IMR-90 (cell line): ENCODE results near the gene RNF217. TPM values are rescaled to one million over a fixed set of nuclear protein-coding genes. Genes with fewer than 3 reads are reported as not detected.

Experiments used
- ATAC-seq: fragments of 200-7000 bp; cut with Tn5 transposase; 2 replicates; pipeline ENCODE4 v1.9.1; 2020; ENCODE audit warnings: low read depth, mild to moderate bottlenecking, moderate library complexity
- BruUV-seq: library from RNA; stranded (reverse); fragments of 400-500 nt; replicated peaks from 2 replicates; lab custom pipeline; 2021; lab: Mats Ljungman, UMichigan
- CTCF ChIA-PET: fragments of 300-600 bp; formaldehyde crosslinking; extraction: SDS; loops from one replicate; lab custom pipeline; 2021; ENCODE audit warnings: antibody characterized with exemption; lab: Yijun Ruan, JAX
- POLR2A ChIA-PET: fragments of 300-600 bp; sonication (Branson Sonifier 250); formaldehyde crosslinking; loops from one replicate; lab custom pipeline; 2022; ENCODE audit warnings: antibody characterized with exemption; ENCODE audit not compliant: unreplicated experiment; lab: Charles Lee
- DNase-seq: peaks from one replicate; pipeline ENCODE4 v3.0.0; 2013
- H2AFZ ChIP-seq: replicated peaks from 2 replicates; pipeline ENCODE3; 2013; ENCODE audit warnings: low read length, mild to moderate bottlenecking; ENCODE audit not compliant: poor library complexity
- H2AK5ac ChIP-seq: 2 replicates; pipeline ENCODE4 v1.6.1; 2013; ENCODE audit warnings: low read depth, low read length, inconsistent platforms
- H2AK9ac ChIP-seq: replicated peaks from 2 replicates; pipeline ENCODE3; 2013; ENCODE audit warnings: mild to moderate bottlenecking, low read depth, low read length, moderate library complexity; ENCODE audit not compliant: poor library complexity
- H2BK120ac ChIP-seq: 2 replicates; pipeline ENCODE4 v1.6.1; 2013; ENCODE audit warnings: low read depth, low read length, inconsistent platforms
- H2BK15ac ChIP-seq: 3 replicates; pipeline ENCODE4 v1.6.1; 2013; ENCODE audit warnings: low read depth, low read length, inconsistent platforms
- H2BK20ac ChIP-seq: 2 replicates; pipeline ENCODE4 v1.6.1; 2013; ENCODE audit warnings: low read depth, mild to moderate bottlenecking, inconsistent platforms, low read length, moderate library complexity
- H2BK5ac ChIP-seq: 2 replicates; pipeline ENCODE4 v1.6.1; 2013; ENCODE audit warnings: mild to moderate bottlenecking, low read depth, low read length, inconsistent platforms; ENCODE audit not compliant: poor library complexity, severe bottlenecking
- H3K14ac ChIP-seq: replicated peaks from 2 replicates; pipeline ENCODE4 v1.6.1; 2013; ENCODE audit warnings: low read depth, low read length, inconsistent platforms
- H3K18ac ChIP-seq: 2 replicates; pipeline ENCODE4 v1.6.1; 2013; ENCODE audit warnings: low read depth, low read length, control low read depth
- H3K23ac ChIP-seq: 2 replicates; pipeline ENCODE4 v1.6.1; 2013; ENCODE audit warnings: low read depth, low read length, inconsistent platforms
- H3K27ac ChIP-seq: 2 replicates; pipeline ENCODE4 v1.5.1; 2013; ENCODE audit warnings: mild to moderate bottlenecking, control low read depth, low read length; ENCODE audit not compliant: insufficient read depth
- H3K27me3 ChIP-seq: 2 replicates; pipeline ENCODE4 v1.6.1; 2013; ENCODE audit warnings: low read length; ENCODE audit not compliant: control insufficient read depth, insufficient read depth
- H3K36me3 ChIP-seq: 2 replicates; pipeline ENCODE4 v1.6.1; 2013; ENCODE audit warnings: low read length, mixed read lengths; ENCODE audit not compliant: control insufficient read depth, insufficient read depth
- H3K4ac ChIP-seq: 2 replicates; pipeline ENCODE4 v1.6.1; 2013; ENCODE audit warnings: low read depth, low read length, inconsistent platforms
- H3K4me1 ChIP-seq: 2 replicates; pipeline ENCODE4 v1.6.1; 2013; ENCODE audit warnings: low read length, mixed read lengths; ENCODE audit not compliant: control insufficient read depth, insufficient read depth
- H3K4me2 ChIP-seq: 2 replicates; pipeline ENCODE4 v1.6.1; 2013; ENCODE audit warnings: low read depth, mild to moderate bottlenecking, control low read depth, low read length, moderate library complexity
- H3K4me3 ChIP-seq: 2 replicates; pipeline ENCODE4 v1.5.1; 2013; ENCODE audit warnings: low read depth, mild to moderate bottlenecking, control low read depth, low read length, moderate library complexity; ENCODE audit not compliant: insufficient read depth
- H3K56ac ChIP-seq: 2 replicates; pipeline ENCODE4 v1.6.1; 2013; ENCODE audit warnings: low read length, inconsistent platforms; ENCODE audit not compliant: insufficient read depth; ENCODE audit errors: extremely low read depth
- H3K79me1 ChIP-seq, 2 experiments: 2 replicates each; pipeline ENCODE4 v1.6.1; 2013; ENCODE audit warnings: low read length in 2 of 2, inconsistent platforms in 1 of 2, low read depth in 1 of 2
- H3K9ac ChIP-seq: 2 replicates; pipeline ENCODE4 v1.6.1; 2013; ENCODE audit warnings: low read depth, low read length, control low read depth
- H3K9me1 ChIP-seq: 2 replicates; pipeline ENCODE4 v1.6.1; 2013; ENCODE audit warnings: low read length, inconsistent platforms; ENCODE audit not compliant: insufficient read depth
- H3K9me3 ChIP-seq: 2 replicates; pipeline ENCODE4 v1.6.1; 2013; ENCODE audit warnings: low read length; ENCODE audit not compliant: control insufficient read depth, insufficient read depth
- H4K20me1 ChIP-seq: 2 replicates; pipeline ENCODE4 v1.6.1; 2013; ENCODE audit warnings: low read length, inconsistent platforms; ENCODE audit not compliant: insufficient read depth
- H4K5ac ChIP-seq: 2 replicates; pipeline ENCODE4 v1.6.1; 2013; ENCODE audit warnings: mild to moderate bottlenecking, low read depth, low read length, control low read depth
- H4K8ac ChIP-seq, 2 experiments: 2 replicates each; pipeline ENCODE4 v1.6.1; 2013; ENCODE audit warnings: low read depth in 2 of 2, low read length in 2 of 2, control low read depth in 1 of 2, inconsistent platforms in 1 of 2
- H4K91ac ChIP-seq: 2 replicates; pipeline ENCODE4 v1.6.1; 2013; ENCODE audit warnings: low read depth, low read length, inconsistent platforms; ENCODE audit not compliant: insufficient read depth
- BHLHE40 ChIP-seq: fragments of 150-350 bp; IDR thresholded peaks from 2 replicates; pipeline ENCODE4 v1.6.1; 2016; ENCODE audit warnings: mild to moderate bottlenecking, low read depth, low read length
- CEBPB ChIP-seq: IDR thresholded peaks from 2 replicates; pipeline ENCODE4 v1.6.1; 2012; ENCODE audit warnings: low read depth, low read length, improper control_type of control experiment
- CHD1 ChIP-seq: IDR thresholded peaks from 2 replicates; pipeline ENCODE4 v1.6.1; 2012; ENCODE audit warnings: low read depth, low read length, improper control_type of control experiment
- FOS ChIP-seq: fragments of 150-350 bp; IDR thresholded peaks from 2 replicates; pipeline ENCODE4 v1.6.1; 2016; ENCODE audit warnings: low read depth, low read length
- MAFK ChIP-seq: IDR thresholded peaks from 2 replicates; pipeline ENCODE4 v1.6.1; 2012; ENCODE audit warnings: low read depth, low read length, improper control_type of control experiment
- MAZ ChIP-seq: IDR thresholded peaks from 2 replicates; pipeline ENCODE4 v1.6.1; 2012; ENCODE audit warnings: low read depth, mild to moderate bottlenecking, low read length, improper control_type of control experiment, moderate library complexity, borderline replicate concordance
- MXI1 ChIP-seq: IDR thresholded peaks from 2 replicates; pipeline ENCODE4 v1.6.1; 2012; ENCODE audit warnings: low read depth, mild to moderate bottlenecking, low read length, moderate library complexity, borderline replicate concordance
- NFE2L2 ChIP-seq: fragments of 150-350 bp; IDR thresholded peaks from 2 replicates; pipeline ENCODE4 v1.6.1; 2016; ENCODE audit warnings: low read depth, mild to moderate bottlenecking, low read length
- POLR2A ChIP-seq: IDR thresholded peaks from 2 replicates; pipeline ENCODE4 v1.6.1; 2012; ENCODE audit warnings: mild to moderate bottlenecking, low read depth, low read length
- RAD21 ChIP-seq: IDR thresholded peaks from 2 replicates; pipeline ENCODE4 v1.6.1; 2012; ENCODE audit warnings: low read length, improper control_type of control experiment
- RCOR1 ChIP-seq: IDR thresholded peaks from 2 replicates; pipeline ENCODE4 v1.6.1; 2012; ENCODE audit warnings: mild to moderate bottlenecking, low read length, improper control_type of control experiment; ENCODE audit not compliant: insufficient replicate concordance
- RFX5 ChIP-seq: IDR thresholded peaks from 2 replicates; pipeline ENCODE4 v1.8.0; 2012; ENCODE audit warnings: low read depth, mild to moderate bottlenecking, low read length, moderate library complexity
- SMC3 ChIP-seq: fragments of 150-350 bp; IDR thresholded peaks from 2 replicates; pipeline ENCODE4 v1.6.1; 2016; ENCODE audit warnings: low read depth, mild to moderate bottlenecking, antibody characterized with exemption, low read length, moderate library complexity
- WGBS, 2 experiments: methylation state at CpG; one replicate each; pipeline versions ENCODE4 v1.1.5 to v1.1.7; 2013; ENCODE audit warnings: missing lambda C conversion rate in 2 of 2; ENCODE audit not compliant: insufficient read length in 1 of 2; ENCODE audit errors: extremely low coverage in 2 of 2; 5-methylcytosine and 5-hydroxymethylcytosine counted together
- dilution Hi-C: fragments of 300-500 bp; cut with HindIII; formaldehyde crosslinking; loops from one replicate; pipeline ENCODE4 v1.14.3; 2018; ENCODE audit warnings: low sequenced_read_pairs; ENCODE audit not compliant: unreplicated experiment
- in situ Hi-C: fragments of 300-500 bp; cut with MboI; formaldehyde crosslinking; loops from 3 replicates; pipeline ENCODE4 v1.14.3; 2019; ENCODE audit warnings: low sequenced_read_pairs, inconsistent platforms, mixed read lengths
- intact Hi-C: fragments of 100-400 bp; cut with micrococcal nuclease; formaldehyde crosslinking; loops from 2 replicates; pipeline ENCODE4 v1.10.0; 2022
- polyA plus RNA-seq, 3 experiments: library from polyadenylated mRNA; depleted of rRNA; stranded (reverse); fragments of >200 nt; gene quantifications; 2 replicates each; pipeline ENCODE4 v1.2.3, GENCODE V29; 2012; ENCODE audit warnings: low replicate concordance in 1 of 3
- total RNA-seq: library from RNA; depleted of rRNA; stranded (reverse); fragments of >200 nt; gene quantifications from 2 replicates; pipeline ENCODE4 v1.2.3, GENCODE V29; 2012
- TF ChIP-seq, protein P1 (sequence below): conservative IDR thresholded peaks from 2 replicates; pipeline ENCODE4 v1.5.1; 2012; ENCODE audit warnings: mild to moderate bottlenecking, low read depth, low read length, improper control_type of control experiment
- TF ChIP-seq, protein P2 (sequence below): fragments of 150-350 bp; IDR thresholded peaks from 2 replicates; pipeline ENCODE4 v1.6.1; 2016; ENCODE audit warnings: low read depth, mild to moderate bottlenecking, low read length, moderate library complexity, borderline replicate concordance
- TF ChIP-seq, protein P3 (sequence below): fragments of 150-350 bp; IDR thresholded peaks from 2 replicates; pipeline ENCODE4 v1.6.1; 2017; ENCODE audit warnings: mild to moderate bottlenecking, antibody characterized with exemption, low read length, low read depth

The RNF217 gene
- total and polyA plus RNA-seq, 2 of the 4 experiments (the other 2 are of a cell fraction) = 11.7 to 20.4 TPM

DNA sequence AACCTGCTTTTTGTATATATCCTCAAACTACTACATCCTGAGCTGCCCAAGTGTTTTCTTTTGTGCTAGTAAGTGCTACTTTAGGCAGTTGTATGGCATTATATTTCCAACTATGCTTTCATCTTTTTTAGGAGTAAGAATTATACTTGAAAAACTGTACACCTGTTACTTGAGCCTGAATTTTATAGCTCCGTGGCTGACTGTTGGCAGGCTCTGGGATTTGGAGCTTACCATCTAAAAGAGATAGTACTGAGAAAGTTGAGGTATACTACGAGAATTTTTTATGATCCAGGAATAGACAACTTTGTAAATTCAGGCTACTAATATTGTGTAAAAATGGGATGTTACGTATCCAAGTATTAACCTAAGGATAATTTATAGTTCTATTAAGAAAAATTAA lies 32.4 kb downstream of the RNF217 start:
- H3K9me1 ChIP-seq = peaks cover 7% of the 10 kb centered on the region; the same call in 1 of the 2 replicates
- DNase-seq (no peak), ATAC-seq (no peak)
- H3K9me3 ChIP-seq = no peaks in the 10 kb centered on the region
- H3K18ac ChIP-seq = no peak overlapping the region
- TF ChIP-seq SMC3 = no peak
- no peak for TF ChIP-seq CHD1
- TF ChIP-seq RAD21 = no peak
- TF ChIP-seq, protein P1, sequence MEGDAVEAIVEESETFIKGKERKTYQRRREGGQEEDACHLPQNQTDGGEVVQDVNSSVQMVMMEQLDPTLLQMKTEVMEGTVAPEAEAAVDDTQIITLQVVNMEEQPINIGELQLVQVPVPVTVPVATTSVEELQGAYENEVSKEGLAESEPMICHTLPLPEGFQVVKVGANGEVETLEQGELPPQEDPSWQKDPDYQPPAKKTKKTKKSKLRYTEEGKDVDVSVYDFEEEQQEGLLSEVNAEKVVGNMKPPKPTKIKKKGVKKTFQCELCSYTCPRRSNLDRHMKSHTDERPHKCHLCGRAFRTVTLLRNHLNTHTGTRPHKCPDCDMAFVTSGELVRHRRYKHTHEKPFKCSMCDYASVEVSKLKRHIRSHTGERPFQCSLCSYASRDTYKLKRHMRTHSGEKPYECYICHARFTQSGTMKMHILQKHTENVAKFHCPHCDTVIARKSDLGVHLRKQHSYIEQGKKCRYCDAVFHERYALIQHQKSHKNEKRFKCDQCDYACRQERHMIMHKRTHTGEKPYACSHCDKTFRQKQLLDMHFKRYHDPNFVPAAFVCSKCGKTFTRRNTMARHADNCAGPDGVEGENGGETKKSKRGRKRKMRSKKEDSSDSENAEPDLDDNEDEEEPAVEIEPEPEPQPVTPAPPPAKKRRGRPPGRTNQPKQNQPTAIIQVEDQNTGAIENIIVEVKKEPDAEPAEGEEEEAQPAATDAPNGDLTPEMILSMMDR = no peak
- no peak for TF ChIP-seq BHLHE40
- TF ChIP-seq NFE2L2 = no peak
- no peak for TF ChIP-seq RCOR1
- TF ChIP-seq POLR2A = no peak
- TF ChIP-seq CEBPB = no peak
- no peak for TF ChIP-seq MAFK
- no peak for TF ChIP-seq FOS
- no peak for TF ChIP-seq MAZ
- TF ChIP-seq, protein P2, sequence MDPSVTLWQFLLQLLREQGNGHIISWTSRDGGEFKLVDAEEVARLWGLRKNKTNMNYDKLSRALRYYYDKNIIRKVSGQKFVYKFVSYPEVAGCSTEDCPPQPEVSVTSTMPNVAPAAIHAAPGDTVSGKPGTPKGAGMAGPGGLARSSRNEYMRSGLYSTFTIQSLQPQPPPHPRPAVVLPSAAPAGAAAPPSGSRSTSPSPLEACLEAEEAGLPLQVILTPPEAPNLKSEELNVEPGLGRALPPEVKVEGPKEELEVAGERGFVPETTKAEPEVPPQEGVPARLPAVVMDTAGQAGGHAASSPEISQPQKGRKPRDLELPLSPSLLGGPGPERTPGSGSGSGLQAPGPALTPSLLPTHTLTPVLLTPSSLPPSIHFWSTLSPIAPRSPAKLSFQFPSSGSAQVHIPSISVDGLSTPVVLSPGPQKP = no peak
- TF ChIP-seq MXI1 = no peak
- TF ChIP-seq RFX5 = no peak
- TF ChIP-seq, protein P3, sequence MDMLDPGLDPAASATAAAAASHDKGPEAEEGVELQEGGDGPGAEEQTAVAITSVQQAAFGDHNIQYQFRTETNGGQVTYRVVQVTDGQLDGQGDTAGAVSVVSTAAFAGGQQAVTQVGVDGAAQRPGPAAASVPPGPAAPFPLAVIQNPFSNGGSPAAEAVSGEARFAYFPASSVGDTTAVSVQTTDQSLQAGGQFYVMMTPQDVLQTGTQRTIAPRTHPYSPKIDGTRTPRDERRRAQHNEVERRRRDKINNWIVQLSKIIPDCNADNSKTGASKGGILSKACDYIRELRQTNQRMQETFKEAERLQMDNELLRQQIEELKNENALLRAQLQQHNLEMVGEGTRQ = no peak
- H3K79me1 ChIP-seq = peaks cover 42 to 70% of the 10 kb centered on the region in 2 experiments
- intact Hi-C loops (no loop called here), in situ Hi-C loops (no loop called here), dilution Hi-C loops (no loop called here)
- no peak overlapping the region for H3K4me3 ChIP-seq
- no peak overlapping the region for H4K8ac ChIP-seq
- no CpG with 5 or more reads among the region's 3 CpGs for WGBS, 2 experiments
- H2AK9ac ChIP-seq = no peak overlapping the region
- no TSS peak for BruUV-seq
- no peak overlapping the region for H3K9ac ChIP-seq
- H3K23ac ChIP-seq = peak overlapping the region; percentile 21; the same call in 1 of the 2 replicates
- H2BK5ac ChIP-seq = peak overlapping the region; percentile 14
- ChIA-PET CTCF (no interaction called here), POLR2A (no interaction called here)
- H2AK5ac ChIP-seq = no peak overlapping the region
- no peak overlapping the region for H3K27ac ChIP-seq
- peaks cover 11% of the 10 kb centered on the region for H3K4me1 ChIP-seq
- H2BK15ac ChIP-seq = no peak overlapping the region
- H3K14ac ChIP-seq = no peak overlapping the region
- H2BK120ac ChIP-seq = no peak overlapping the region
- peaks cover 5% of the 10 kb centered on the region for H3K36me3 ChIP-seq
- H4K20me1 ChIP-seq = no peaks in the 10 kb centered on the region
- H4K91ac ChIP-seq = no peak overlapping the region
- no peak overlapping the region for H2BK20ac ChIP-seq
- H3K4me2 ChIP-seq = no peak overlapping the region
- no peak overlapping the region for H4K5ac ChIP-seq
- H3K56ac ChIP-seq = no peak overlapping the region
- no peaks in the 10 kb centered on the region for H3K27me3 ChIP-seq
- no peak overlapping the region for H3K4ac ChIP-seq
- H2AFZ ChIP-seq = no peak overlapping the region
